Measurements from ENCODE around the gene ZNF655.

ZNF655 gene

GRCh38 chr7:99623702-99624447 is 65.4 kb downstream of the ZNF655 start:
- no peak for TF ChIP-seq CTCF (conservative IDR thresholded peaks at IDR 0.05)
- H3K27ac ChIP-seq = no peak overlapping the region

- H3K27ac ChIP-seq = no peak overlapping the region
- no peak for TF ChIP-seq CTCF (conservative IDR thresholded peaks at IDR 0.05)
Measured at GRCh38 chr7:99624484-99624883, 66.0 kb downstream of the ZNF655 start.

GRCh38 chr7:99625321-99625720 is 66.9 kb downstream of the ZNF655 start:
- H3K27ac ChIP-seq = no peak overlapping the region

GRCh38 chr7:99625961-99626360 is 67.5 kb downstream of the ZNF655 start:
- no peak overlapping the region for H3K27ac ChIP-seq
- no peak for TF ChIP-seq CTCF (conservative IDR thresholded peaks at IDR 0.05)

More at GRCh38 chr7:99625321-99625720, 66.9 kb downstream of the ZNF655 start:
- TF ChIP-seq CTCF (conservative IDR thresholded peaks at IDR 0.05) = no peak

All from VCaP (cell line).